IPS DF 4.7 (cell line): ENCODE data around the gene CYTH4.
"Not testable (repeated sequence)": the region's sequence is repeated elsewhere in the genome, so short reads cannot be mapped to it uniquely, and the experiment has no call there.

Experiments used
- DNase-seq: peaks from one replicate; pipeline ENCODE4 v3.0.0-alpha.2; 2013; ENCODE audit warnings: low spot score; ENCODE audit errors: extremely low read depth

CYTH4 gene, protein sequence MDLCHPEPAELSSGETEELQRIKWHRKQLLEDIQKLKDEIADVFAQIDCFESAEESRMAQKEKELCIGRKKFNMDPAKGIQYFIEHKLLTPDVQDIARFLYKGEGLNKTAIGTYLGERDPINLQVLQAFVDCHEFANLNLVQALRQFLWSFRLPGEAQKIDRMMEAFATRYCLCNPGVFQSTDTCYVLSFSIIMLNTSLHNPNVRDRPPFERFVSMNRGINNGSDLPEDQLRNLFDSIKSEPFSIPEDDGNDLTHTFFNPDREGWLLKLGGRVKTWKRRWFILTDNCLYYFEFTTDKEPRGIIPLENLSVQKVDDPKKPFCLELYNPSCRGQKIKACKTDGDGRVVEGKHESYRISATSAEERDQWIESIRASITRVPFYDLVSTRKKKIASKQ

DNA sequence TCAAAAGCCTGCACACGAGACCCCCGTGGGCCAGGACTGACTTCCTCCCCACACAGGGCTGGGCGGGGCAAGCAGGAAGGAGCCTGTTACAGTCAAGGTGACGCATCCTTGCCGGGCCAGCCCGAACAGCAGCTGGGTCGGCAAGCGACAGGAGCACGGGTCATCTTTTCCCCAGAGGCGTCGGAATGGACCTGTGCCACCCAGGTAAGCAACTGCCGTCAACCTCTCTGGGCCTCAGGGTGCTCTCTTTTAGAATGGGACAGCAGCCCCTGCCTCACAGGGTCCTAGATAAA lies at the start of gene CYTH4:
TSS of gene CYTH4 (plus strand) at position 124 of the 293 bp plus-strand sequence. CDS start at position 186, 62 bp downstream.
- DNase-seq: no peak

DNA sequence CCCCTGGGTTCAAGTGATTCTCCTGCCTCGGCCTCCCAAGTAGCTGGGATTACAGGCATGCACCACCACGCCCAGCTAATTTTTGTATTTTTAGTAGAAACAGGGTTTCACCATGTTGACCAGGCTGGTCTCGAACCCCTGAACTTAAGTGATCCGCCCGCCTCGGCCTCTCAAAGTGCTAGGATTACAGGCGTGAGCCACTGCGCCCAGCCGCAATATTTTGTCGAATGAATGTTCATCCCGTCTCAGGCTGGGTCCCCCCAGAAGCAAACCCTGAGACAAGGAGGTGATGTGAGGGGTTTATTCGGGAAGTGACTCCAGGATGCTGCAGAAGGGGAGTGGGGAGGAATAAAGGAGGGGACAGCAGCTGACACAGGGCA lies 48.9 kb upstream of the CYTH4 start:
- not testable (repeated sequence) for DNase-seq

DNA sequence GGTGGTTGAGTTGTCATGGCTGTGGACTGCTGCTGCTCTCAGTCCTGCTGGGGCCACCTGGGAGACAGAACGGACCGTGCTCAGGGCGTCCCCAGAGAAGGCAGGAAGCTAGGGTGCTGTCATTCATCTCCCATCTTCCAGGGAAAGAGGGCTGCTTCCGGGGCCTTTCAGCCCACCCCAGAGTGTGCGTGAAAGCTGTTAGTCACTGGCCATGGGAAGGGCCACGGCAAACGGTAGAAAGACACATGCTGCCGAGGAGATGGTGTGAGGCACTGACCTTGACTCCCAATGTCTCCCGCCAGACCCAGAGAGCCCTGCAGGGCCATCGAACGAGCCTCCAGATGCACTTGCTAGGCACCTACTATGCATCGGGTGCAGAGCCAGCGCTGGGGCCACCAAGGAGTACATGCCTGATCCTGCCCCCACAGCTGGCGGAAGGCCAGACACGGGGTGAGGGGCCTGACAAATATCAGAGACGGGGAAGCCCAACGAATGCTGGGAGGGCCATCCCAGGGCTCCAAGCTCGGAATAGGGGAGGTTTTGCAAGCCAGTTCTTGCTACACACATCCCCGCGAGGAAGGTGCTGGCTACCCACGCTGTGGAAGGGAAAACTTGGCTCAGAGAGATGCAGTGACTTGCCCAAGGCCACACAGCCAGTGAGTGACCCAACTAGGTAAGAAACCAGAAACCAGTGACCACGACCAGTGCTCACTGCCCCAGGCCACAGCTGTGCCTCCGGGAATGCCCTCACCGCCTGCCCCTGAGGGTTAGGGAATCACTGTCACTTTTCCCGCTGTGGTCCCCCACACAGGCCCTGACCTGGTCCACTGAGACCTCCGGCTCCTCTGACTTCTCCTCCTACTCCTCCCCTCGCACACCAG lies 48.3 kb upstream of the CYTH4 start:
- DNase-seq: no peak

DNA sequence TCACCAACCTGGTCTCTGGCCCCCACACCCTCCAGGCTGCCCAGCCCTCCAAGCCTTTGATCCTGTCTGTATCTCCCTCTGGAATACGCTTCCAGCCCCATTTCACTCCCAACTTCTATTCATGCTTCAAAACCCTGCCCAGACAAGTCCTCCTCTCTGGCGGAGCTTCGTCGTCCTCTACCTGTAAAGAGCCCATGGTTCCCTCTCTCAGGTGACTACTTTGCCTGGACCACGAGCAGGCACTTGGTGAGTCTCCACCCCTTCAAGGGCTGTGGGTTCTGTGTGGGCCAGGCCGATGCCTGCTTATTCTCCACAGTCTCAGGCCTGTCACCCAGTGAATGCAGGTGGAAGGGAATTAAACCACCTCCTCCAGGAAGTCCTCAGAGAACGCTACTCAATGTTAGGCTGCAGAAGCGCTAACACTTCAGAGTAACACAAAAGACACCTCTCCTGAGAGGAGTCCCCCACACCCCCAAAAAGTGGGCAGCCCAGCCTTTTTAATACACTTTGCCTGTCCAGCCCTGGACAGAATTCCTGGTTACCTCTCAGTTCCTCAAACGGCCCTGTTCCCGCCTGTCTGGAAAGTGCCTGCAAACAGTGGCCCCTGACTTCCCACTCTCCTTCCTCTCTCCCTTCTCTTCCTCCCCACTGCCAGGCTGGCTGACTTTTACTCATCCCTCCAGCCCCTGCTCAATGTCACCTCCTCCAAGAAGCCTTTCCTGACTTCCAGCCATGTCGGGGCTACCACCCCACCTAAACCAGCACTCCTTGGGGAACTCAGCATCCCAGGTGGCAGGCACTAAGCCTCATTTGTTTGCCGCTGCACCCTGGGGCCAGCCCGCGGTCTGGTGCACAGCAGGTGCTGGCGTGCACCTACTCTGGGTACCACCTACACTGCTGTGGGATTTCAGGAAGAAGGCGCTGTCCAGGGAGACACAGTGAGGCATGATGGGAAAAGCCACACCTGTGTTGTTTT lies 47.3 kb upstream of the CYTH4 start:
- no peak for DNase-seq

DNA sequence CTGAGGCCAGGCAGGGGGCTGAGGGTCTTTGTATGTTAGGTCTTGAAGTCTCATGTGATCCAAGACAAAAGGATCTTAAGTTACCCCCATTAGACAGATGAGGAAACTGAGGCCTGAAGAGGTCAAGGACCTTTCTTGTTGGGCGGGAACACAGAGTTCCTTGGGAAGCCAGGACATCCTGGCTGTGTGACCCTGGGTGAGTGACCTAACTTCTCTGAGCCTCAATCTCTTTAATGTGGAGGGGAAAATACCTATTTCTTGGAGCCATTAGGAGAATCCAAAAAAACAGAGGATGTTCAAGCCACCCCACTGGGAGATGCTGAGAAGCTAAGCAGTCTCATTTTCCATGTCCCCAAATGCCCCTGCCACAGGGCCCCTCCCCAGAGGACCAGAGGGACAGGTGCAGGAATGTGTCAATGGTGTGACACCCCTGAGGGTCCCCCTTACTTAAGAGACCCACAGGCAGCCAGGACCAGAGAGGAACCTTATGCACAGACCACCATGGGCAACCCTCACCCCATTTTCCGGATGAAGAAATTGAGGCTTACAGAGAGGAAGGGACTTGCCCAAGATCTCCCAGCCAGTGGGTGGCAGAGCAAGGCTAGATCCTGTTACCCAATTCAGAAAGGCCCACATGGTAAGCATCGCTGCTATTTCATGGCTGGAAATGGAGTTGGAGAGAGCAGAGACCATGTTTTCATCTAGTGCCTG lies 46.3 kb upstream of the CYTH4 start:
- DNase-seq: no peak

DNA sequence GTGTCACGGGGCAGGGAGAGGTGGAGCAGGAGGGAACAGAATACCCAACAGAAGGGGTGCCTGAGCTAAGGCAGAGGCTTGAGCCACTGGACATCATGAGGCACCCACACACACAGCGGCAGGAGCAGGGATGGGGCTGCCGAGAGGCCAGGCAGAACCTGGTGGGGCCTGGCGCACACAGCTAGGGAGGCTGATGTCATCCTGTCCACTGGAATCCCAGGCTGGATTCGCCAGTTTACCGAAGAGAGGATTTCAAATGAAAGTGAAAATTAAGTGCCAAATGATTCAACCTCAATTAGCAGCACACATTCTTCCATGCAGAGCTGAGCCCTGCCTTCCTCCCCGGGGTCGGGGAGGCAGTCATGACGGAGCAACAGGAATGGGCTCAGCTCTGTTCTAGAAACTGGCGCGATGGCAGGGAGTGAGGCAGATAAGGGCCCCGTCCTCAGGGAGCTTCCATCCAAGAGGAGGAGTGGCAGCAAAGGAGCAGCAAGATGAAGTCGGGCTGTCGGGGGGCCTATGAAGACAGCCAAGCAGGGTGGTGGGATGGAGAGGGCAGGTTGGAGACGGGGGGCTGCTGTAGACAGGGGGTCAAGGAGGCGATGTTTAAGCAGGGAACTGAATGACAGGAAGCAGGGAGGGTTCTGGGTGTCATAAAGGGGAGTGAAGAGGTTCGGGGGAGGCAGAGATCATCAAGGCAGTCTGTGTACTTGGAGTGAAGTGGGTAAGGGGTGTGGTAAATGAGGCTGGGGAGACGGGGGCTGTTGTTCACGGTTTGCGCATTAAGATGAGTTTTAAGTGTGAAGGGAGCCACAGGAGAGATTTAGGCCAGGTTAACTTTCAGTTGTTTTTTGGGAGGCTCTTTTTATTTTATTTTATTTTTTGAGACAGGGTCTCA lies 44.7 kb upstream of the CYTH4 start:
- no peak for DNase-seq

DNA sequence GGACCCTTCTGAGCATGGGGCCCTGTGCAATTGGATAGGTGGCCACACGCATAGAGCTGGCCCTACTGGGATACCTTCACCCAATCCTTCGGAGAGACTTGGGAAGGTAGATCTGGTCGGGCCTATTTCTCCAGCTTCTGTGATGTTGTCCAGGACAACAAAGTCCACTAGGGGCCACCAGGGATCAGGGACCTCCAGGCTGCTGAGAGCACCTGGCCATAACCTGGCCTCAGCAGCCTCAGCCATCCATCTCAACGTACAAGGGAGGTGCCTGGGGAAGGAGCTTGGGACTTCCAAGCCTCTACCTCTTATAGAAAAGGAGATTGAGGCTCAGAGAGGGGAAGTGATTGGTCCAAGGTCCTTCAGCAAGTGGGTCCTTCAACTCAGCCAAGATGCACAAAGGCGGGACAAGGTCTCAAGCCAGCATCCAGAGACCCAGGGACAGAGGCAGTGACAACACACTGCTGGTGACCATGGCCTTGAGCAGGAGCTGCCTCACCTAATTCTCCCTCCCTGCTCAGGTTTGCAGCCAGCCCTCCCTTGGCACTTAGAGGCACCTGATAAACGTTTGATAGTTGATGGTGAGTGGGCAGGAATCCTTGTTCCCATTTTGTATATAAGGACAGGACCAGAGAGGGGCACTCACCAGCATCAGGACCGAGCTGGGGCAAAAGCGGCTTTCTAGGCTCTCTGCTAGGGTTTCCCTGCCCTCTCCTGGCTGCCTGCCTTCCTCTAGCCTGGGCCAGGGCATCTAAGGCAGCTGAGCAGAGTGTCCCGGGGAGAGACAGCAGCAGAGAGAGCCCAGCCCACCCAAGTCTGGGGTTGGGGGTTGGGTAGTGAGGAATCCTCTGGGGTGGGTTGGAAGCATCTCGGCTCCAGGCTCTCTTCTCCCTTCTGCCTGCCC lies 42.7 kb upstream of the CYTH4 start:
- no peak for DNase-seq

DNA sequence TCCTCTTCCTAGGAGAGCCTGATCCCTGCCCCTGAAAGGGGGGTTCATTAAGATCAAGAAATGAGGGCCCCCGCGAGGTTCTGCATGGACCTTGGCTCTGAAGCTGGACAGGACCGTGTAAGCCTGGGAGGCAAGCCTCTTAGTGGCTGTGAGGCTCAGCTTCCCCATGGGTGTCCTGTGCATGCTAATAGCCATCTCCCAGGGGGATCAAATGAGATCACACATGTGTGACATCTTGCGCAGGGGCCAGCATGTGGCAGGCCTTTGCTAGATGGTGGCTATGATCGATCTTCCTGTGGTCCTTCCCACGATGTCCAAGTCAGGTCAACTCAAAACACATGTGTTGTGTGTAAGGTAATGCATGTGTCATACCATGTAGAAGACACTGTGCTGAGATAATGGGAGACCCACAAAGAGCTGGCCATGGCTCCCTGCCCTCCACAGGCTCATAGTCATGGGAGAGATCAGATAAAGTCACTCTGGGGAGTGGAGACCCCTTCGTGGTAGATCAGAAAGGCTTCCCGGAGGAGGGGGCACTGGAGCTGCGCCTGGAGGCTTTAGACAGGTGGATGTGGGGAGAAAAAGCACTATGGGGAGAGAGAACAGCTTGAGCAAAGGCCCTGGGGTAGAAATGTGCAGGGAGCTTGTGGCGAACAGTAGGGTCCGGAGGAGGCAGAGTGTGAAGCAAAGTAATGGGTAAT lies 41.9 kb upstream of the CYTH4 start:
- no peak for DNase-seq

DNA sequence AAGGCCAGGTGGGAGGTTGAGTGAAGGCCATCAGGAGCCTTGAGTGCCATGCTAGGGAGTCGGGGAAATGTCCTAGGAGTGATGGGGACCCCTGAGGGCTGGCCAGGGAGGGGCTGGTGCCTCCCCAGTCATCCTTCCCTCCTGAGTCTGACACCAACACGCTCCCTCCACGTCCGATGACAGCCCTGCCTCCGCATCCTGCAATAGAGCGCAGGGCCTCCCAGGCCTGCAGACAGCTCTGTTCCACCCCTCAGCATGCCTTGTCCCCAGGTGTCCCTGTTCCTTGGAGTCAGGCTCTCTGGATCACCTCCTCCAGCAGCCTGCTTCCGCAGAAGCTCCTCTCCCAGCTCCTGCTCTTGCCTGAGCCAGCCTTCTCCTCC lies 41.4 kb upstream of the CYTH4 start:
- DNase-seq: no peak

DNA sequence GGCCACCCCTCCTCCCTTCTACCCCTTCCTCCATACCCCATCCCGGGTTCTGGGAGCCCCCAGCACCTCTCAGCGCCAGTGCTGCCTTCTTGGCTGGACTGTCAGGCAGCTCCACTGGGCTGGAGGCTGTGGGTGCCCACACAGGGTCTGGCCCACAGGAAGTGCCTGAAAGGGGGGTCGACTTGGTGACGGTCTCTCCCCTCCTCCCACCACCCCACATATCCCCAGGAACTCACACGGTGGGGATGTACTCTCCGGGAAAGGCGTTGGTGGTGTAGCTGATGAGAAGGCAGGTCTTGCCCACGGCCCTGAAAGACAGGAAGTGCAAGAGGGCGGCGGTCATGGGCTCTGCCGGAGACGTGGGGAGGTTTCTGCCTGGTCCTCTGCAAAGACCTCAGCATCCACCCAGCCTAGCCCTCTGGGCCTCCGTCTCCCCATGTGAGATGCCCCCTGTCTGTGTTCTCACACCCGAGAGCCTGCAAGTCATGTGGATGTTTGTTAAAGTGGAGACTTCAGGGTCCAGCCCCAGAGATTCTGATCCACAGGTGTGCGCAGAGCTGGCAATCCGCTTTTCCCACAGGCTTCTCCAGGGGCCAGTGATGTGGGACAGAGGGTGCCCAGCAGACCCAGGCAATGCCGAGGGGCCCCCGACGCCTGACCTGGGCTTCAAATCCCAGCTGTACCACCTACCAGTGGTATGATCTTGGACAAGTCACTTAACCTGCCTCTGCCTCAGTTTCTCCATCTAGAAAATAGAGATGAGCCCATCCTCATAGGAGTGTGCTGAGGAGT lies 40.8 kb upstream of the CYTH4 start:
- no peak for DNase-seq

DNA sequence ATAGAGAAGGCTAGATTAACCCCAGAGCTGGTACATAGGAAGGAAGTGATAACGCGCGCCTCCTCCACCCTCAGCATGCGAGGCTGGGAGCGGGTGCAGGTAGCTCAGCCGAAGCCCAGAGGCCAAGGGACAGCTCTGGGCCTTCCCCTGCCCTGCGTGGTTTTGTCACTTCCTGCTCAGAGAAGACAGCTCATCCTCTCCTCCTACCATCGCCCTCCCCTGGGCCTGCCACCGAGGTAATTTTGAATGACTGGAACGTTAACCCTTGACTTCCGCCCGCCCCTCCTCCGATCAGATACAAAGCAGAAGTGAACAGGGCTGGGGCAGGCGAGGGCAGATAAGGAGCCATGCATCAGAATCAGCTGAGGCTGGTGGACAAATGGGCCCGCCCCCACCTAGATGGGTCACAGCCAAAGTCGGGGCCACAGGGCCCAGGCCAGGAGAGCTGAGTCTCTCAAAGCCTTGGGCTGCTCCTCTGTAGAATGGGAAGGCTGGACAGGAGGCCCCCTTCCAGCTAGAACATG lies 39.9 kb upstream of the CYTH4 start:
- no peak for DNase-seq

DNA sequence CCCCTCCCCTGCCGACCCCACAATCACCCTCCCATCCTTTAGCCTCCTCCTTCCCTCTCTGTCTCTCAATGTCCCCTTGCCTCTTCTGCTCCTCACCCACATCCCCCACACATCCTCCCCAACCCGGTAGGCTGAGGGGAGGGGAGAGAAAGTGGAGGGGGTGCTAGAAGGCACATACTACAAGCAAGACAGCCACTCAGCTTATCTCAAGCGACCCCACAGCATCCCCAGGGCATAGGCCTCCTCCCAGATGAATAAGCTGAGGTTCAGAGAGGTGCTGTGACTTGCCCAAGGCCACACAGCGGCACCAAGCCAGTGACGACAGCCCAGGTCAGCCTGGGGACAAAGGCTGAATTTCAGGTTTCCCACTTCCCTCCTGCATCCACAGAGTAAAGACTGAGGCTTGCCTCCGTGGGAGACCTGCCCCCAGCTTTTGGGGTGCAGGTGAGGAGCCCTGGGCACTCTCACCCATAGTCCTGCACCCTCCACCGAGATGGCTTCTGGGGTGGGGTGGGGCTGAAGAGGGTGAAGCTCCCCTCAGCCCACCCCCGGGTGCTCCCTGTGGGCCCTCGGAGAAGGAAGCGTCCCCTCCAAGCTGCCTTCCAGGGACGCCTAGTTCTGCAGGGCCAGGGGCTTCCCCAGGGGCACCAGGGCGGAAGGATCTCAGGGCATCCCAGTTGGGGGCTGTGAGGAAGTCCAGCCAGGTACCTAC lies 38.8 kb upstream of the CYTH4 start:
- no peak for DNase-seq

DNA sequence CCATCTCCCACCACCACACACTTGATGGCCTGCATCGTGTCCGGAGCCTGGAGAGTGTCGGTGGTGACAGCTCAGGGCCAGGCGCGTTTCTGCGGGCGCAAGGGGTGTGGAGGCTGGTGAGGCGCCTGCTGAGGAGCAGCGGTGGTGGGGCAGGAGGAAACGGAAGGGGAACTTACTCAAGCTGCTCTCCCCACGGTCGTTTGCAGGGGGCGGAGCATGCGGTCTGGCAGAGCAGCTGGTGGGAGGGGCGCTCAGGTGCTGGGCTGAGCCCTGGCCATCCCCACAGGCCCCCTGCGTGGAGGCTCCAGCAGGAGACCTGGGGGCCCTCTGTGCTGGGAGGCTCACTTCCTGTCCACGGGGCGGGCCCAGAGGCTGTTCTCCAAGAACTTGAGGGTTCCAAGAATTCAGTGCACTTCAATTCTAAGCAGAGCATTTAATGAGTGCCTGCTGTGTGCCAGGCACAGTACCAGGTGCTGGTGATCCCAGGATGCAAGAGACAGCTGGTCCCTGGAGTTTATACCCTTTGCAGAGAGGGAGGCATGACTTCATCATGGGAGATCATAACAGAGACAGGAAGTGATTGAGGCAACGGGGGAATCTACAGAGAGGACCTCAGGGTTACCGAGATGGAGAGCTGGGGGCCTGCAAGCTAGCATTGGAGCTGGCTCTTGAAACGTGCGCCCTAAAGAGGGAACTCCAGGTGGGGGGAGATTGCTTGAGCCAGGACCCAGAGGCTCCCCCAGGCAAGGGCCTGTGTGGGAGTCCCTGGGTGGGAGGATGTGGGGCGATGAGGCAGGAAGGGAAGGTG lies 38.0 kb upstream of the CYTH4 start, which contains the start of gene RAC2:
TSS of gene RAC2 (minus strand) at position 156 of the 808 bp plus-strand sequence. CDS start at position 35, 121 bp downstream.
- no peak for DNase-seq

DNA sequence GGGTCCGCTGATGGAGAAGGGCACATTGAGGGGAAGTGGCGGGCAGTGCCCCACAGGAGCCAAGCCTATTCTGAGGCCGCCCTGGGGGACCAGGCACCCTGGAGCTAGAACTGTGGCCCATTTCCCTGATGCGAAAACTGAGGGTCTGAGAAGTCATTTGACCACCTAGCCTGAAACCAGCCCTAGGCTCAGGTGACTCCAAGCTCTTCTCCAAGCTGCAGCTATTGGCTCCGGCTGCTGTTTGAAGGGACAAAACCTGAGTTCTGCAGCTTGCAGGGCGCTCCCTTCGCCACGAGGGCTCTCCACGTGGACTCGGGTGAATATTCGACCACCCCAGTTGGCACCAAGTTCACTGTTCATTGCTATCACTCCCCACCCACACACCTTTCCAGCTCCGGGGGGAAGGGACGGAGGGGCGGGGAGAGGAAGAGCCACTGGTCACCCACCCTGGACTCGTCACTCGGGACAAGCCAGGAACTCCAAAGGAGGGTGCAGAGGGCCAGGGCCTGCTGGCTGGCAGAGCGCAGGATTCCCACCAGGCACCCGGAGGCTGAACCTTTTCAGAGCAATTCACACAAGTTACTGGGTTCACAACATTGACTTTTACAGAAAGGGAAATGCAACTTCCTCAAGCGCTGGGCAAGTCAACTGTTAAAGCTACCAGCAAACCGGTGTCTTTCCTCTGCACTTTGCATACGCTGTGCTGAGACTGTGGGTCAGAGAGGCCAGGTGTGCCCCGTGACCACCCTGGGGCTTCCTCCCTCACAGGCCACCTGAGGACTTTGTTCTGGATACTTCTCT lies 37.2 kb upstream of the CYTH4 start:
- no peak for DNase-seq

DNA sequence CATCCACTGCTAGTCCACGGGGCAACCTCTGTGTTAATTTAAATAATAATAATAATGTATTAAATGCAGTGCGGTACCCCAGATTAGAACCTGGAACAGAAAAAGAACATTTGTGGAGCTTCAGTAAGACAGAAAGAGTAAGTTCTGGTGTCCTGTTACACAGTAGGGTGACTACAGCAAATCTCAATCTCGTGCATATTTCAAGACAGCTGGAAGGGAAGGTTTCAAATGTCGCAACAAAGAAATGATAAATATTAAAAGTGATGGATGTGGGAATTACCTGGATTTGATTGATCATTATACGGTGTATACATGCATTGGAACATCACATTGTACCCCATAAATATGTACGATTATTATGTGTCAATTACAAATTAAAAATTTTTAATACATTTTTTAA lies 36.6 kb upstream of the CYTH4 start:
- no peak for DNase-seq
